DOHH2 (cell line): Measurements from ENCODE around the gene PKHD1.

Experiments
- H3F3A ChIP-seq: fragments of 200-600 bp; sonication (generic), shearing (Covaris generic); 2 replicates; pipeline ENCODE4 v1.6.0; 2016; ENCODE audit warnings: antibody characterized with exemption, mild to moderate bottlenecking; ENCODE audit not compliant: control insufficient read depth, insufficient read depth
- H3K27ac ChIP-seq: fragments of 200-600 bp; sonication (generic); 2 replicates; pipeline ENCODE4 v1.5.1; 2014; ENCODE audit warnings: low read depth, mild to moderate bottlenecking, low read length, moderate library complexity
- H3K27me3 ChIP-seq: fragments of 200-600 bp; sonication (generic); 2 replicates; pipeline ENCODE4 v1.6.1; 2014; ENCODE audit warnings: mild to moderate bottlenecking, low read length, mixed read lengths; ENCODE audit not compliant: control insufficient read depth
- H3K36me3 ChIP-seq: fragments of 200-600 bp; sonication (generic); 2 replicates; pipeline ENCODE4 v1.6.1; 2014; ENCODE audit warnings: mild to moderate bottlenecking, low read length, moderate library complexity, mixed read lengths; ENCODE audit not compliant: control insufficient read depth
- H3K4me1 ChIP-seq: fragments of 200-600 bp; sonication (generic); 2 replicates; pipeline ENCODE4 v1.6.1; 2014; ENCODE audit warnings: mild to moderate bottlenecking, low read length, mixed read lengths; ENCODE audit not compliant: control insufficient read depth
- H3K4me2 ChIP-seq: fragments of 200-600 bp; sonication (generic); 2 replicates; pipeline ENCODE4 v1.6.0; 2014; ENCODE audit warnings: mild to moderate bottlenecking, low read length, moderate library complexity
- H3K4me3 ChIP-seq: fragments of 200-600 bp; sonication (generic); 2 replicates; pipeline ENCODE4 v1.5.1; 2014; ENCODE audit warnings: mild to moderate bottlenecking, low read length, mixed read lengths
- H3K79me2 ChIP-seq: fragments of 200-600 bp; sonication (generic); 2 replicates; pipeline ENCODE4 v1.6.1; 2014; ENCODE audit warnings: mild to moderate bottlenecking, low read length, mixed read lengths; ENCODE audit not compliant: control insufficient read depth
- H3K9me2 ChIP-seq: fragments of 200-600 bp; sonication (generic); replicated peaks from 2 replicates; pipeline ENCODE4 v1.6.1; 2014; ENCODE audit warnings: mild to moderate bottlenecking, low read length, mixed read lengths; ENCODE audit not compliant: control insufficient read depth
- H3K9me3 ChIP-seq: fragments of 200-600 bp; sonication (generic); 2 replicates; pipeline ENCODE4 v1.6.1; 2014; ENCODE audit warnings: antibody characterized with exemption, low read length, mixed read lengths; ENCODE audit not compliant: control insufficient read depth, insufficient read depth
- H4K20me1 ChIP-seq: fragments of 200-600 bp; sonication (generic); 2 replicates; pipeline ENCODE4 v1.6.0; 2014; ENCODE audit warnings: low read depth, mild to moderate bottlenecking, antibody characterized with exemption, low read length, moderate library complexity; ENCODE audit not compliant: control insufficient read depth, insufficient read depth
- EZH2phosphoT487 ChIP-seq: fragments of 200-600 bp; sonication (generic); IDR thresholded peaks from 2 replicates; pipeline ENCODE4 v1.6.1; 2017; ENCODE audit warnings: borderline replicate concordance, mild to moderate bottlenecking, antibody characterized with exemption, low read length, moderate library complexity, mixed read lengths
- TF ChIP-seq, protein P1 (sequence below): fragments of 200-600 bp; sonication (generic); IDR thresholded peaks from one replicate; pipeline ENCODE4 v1.5.1; 2014; ENCODE audit warnings: antibody characterized with exemption, mild to moderate bottlenecking, low read depth, low read length; ENCODE audit not compliant: poor library complexity, severe bottlenecking

Gene PKHD1

DNA sequence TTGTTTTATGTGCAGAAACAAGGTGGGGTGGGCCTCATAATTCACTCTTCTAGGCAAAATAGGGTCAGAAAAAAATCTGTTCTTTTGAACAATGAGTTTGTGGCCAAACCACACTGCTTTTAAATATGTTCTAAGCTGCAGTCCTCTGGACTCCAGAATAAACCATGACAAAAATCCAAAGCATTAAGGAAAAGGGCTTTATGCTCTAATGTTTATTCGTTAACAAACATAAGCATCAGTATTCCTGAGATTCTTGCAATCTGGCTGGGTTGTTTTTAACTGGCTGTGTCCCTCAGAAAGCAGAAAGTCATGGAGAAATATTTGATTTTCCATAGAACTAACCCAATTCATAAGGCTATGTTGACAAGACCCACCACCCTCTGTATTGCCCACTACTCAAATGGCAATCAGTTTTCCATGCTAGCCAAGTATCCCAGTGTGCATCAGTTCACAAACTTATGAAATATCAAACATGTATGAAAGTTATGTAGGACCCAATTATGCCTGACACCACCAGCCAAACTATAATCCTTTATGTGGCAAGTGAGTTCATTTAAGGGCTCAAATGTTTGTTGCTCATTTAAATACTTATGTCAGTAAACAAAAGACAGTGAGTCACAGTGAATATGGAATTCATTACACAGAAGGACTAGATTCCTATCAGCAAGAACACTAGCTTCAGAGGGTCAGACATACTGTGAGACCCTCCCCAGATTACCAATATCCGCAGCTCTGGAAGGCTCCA lies 45.1 kb downstream of the PKHD1 start:
- H3F3A ChIP-seq: no peaks in the 10 kb centered on the region
- H3K4me1 ChIP-seq: no peaks in the 10 kb centered on the region
- no peaks in the 10 kb centered on the region for H3K9me2 ChIP-seq
- no peaks in the 10 kb centered on the region for H4K20me1 ChIP-seq
- H3K79me2 ChIP-seq: no peaks in the 10 kb centered on the region
- H3K27me3 ChIP-seq: peaks cover 6% of the 10 kb centered on the region; the same call in 1 of the 2 replicates
- no peak overlapping the region for H3K4me3 ChIP-seq
- H3K27ac ChIP-seq: no peak overlapping the region
- H3K36me3 ChIP-seq: no peaks in the 10 kb centered on the region
- H3K4me2 ChIP-seq: no peak overlapping the region
- no peaks in the 10 kb centered on the region for H3K9me3 ChIP-seq
- TF ChIP-seq, protein P1, sequence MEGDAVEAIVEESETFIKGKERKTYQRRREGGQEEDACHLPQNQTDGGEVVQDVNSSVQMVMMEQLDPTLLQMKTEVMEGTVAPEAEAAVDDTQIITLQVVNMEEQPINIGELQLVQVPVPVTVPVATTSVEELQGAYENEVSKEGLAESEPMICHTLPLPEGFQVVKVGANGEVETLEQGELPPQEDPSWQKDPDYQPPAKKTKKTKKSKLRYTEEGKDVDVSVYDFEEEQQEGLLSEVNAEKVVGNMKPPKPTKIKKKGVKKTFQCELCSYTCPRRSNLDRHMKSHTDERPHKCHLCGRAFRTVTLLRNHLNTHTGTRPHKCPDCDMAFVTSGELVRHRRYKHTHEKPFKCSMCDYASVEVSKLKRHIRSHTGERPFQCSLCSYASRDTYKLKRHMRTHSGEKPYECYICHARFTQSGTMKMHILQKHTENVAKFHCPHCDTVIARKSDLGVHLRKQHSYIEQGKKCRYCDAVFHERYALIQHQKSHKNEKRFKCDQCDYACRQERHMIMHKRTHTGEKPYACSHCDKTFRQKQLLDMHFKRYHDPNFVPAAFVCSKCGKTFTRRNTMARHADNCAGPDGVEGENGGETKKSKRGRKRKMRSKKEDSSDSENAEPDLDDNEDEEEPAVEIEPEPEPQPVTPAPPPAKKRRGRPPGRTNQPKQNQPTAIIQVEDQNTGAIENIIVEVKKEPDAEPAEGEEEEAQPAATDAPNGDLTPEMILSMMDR: no peak
- TF ChIP-seq EZH2phosphoT487: no peak

DNA sequence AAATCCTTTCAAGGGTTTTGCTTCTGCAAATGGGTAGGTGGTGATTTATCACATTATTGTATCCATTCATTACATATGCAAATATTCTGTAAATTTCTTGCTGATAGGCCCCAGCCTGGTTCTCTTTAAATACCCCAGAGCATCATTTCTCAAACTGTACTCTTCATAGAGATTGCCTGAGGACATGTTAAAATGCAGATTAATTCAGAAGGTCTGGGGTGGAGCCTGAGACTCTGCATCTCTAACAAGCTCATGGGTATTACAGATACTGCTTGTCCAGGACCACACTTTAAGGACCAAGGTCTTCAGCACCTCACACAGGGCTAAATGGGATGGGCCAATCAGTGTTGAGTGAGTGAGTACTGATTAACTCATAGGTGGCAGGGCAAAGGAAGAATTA lies 46.3 kb downstream of the PKHD1 start:
- Histone ChIP-seq H3K9me2 (no peaks in the 10 kb centered on the region), H3K79me2 (no peaks in the 10 kb centered on the region), H3K36me3 (no peaks in the 10 kb centered on the region), H3K4me3 (no peak overlapping the region), H3K27ac (no peak overlapping the region), H3K4me2 (no peak overlapping the region), H4K20me1 (no peaks in the 10 kb centered on the region), H3F3A (no peaks in the 10 kb centered on the region), H3K4me1 (no peaks in the 10 kb centered on the region), H3K27me3 (peaks cover 6% of the 10 kb centered on the region; the same call in 1 of the 2 replicates), H3K9me3 (no peaks in the 10 kb centered on the region)
- TF ChIP-seq EZH2phosphoT487: no peak
- TF ChIP-seq, protein P1: no peak

DNA sequence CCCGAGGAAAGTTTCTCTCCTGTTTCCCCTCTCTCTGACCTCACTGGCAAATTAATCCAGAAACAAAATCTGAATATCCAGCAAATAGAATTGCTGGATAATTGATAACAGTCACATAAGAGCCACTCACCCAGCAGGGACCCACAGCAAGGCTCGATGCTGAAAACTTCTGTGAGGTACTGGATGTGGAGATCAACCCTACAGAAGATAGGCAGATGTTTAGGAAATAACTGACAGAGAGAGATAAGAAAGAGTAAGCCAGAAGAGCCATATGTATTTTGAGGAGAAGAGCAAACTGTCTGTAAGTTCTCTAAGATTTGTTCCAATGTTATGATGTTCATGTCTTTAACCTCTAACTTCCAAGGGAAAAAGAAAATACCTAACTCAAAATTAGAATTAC lies 59.7 kb downstream of the PKHD1 start:
- Histone ChIP-seq H3K36me3 (no peaks in the 10 kb centered on the region), H3K79me2 (no peaks in the 10 kb centered on the region)
- no peak for TF ChIP-seq EZH2phosphoT487
- TF ChIP-seq, protein P1: no peak

More for the DNA sequence above, 59.7 kb downstream of the PKHD1 start:
- H3K9me3 ChIP-seq: no peaks in the 10 kb centered on the region
- H3K4me1 ChIP-seq: no peaks in the 10 kb centered on the region
- H3K27me3 ChIP-seq: no peaks in the 10 kb centered on the region
- no peaks in the 10 kb centered on the region for H3K9me2 ChIP-seq
- no peak overlapping the region for H3K4me3 ChIP-seq
- no peaks in the 10 kb centered on the region for H4K20me1 ChIP-seq
- H3F3A ChIP-seq: no peaks in the 10 kb centered on the region
- no peak overlapping the region for H3K27ac ChIP-seq
- H3K4me2 ChIP-seq: no peak overlapping the region
